Measurements from ENCODE around the gene COL2A1. TPM values are rescaled to one million over a fixed set of nuclear protein-coding genes. Genes with fewer than 3 reads are reported as not detected.

COL2A1 gene
- polyA plus RNA-seq, 4 donors = 0.19 to 65.7 TPM; not detected in 2

GRCh38 chr12:47942614-47943225 lies 61.6 kb downstream of the COL2A1 start:
- H3K4me3 ChIP-seq (ENCODE audit: low read depth in 1 of 3, low read length in 3 of 3) = no peak overlapping the region
- H3K9me3 ChIP-seq (ENCODE audit: control insufficient read depth in 2 of 2, insufficient read depth in 1 of 2, low read depth in 1 of 2, low read length in 1 of 2) = no peaks in the 10 kb centered on the region
- no peak for FAIRE-seq
- no peak for DNase-seq
- peaks cover 4 to 20% (median 19%) of the 10 kb centered on the region in 3 donors for H3K4me1 ChIP-seq (ENCODE audit: control insufficient read depth in 3 of 3, insufficient read depth in 2 of 3, low read depth in 1 of 3, low read length in 2 of 3)
- WGBS, 3 donors = 57 to 67% (median 58%) methylated on average over 29 to 31 of the region's 31 CpGs
- H3K27me3 ChIP-seq (ENCODE audit: control insufficient read depth in 3 of 3, insufficient read depth in 3 of 3, low read length in 3 of 3) = no peaks in the 10 kb centered on the region
- H3K27ac ChIP-seq (ENCODE audit: low read depth in 1 of 3, low read length in 2 of 3) = peak overlapping the region; percentile 16 to 91 (median 86)
- H3K36me3 ChIP-seq (ENCODE audit: control insufficient read depth in 3 of 3, insufficient read depth in 2 of 3, low read depth in 1 of 3, low read length in 3 of 3) = no peaks in the 10 kb centered on the region

GRCh38 chr12:47941871-47942613 lies 62.2 kb downstream of the COL2A1 start:
- Histone ChIP-seq H3K36me3 (ENCODE audit: control insufficient read depth in 3 of 3, insufficient read depth in 2 of 3, low read depth in 1 of 3, low read length in 3 of 3) (no peaks in the 10 kb centered on the region), H3K27ac (ENCODE audit: low read depth in 1 of 3, low read length in 2 of 3) (no peak overlapping the region), H3K4me1 (ENCODE audit: control insufficient read depth in 3 of 3, insufficient read depth in 2 of 3, low read depth in 1 of 3, low read length in 2 of 3) (peaks cover 4 to 20% (median 19%) of the 10 kb centered on the region in 3 donors), H3K9me3 (ENCODE audit: control insufficient read depth in 2 of 2, insufficient read depth in 1 of 2, low read depth in 1 of 2, low read length in 1 of 2) (no peaks in the 10 kb centered on the region), H3K4me3 (ENCODE audit: low read depth in 1 of 3, low read length in 3 of 3) (no peak overlapping the region), H3K27me3 (ENCODE audit: control insufficient read depth in 3 of 3, insufficient read depth in 3 of 3, low read length in 3 of 3) (no peaks in the 10 kb centered on the region)
- peak in 1 of 2 donors; percentile 43 for DNase-seq
- WGBS, 3 donors = 52 to 86% (median 74%) methylated on average over 23 to 40 of the region's 40 CpGs
- no peak for FAIRE-seq

- H3K27me3 ChIP-seq (ENCODE audit: control insufficient read depth in 3 of 3, insufficient read depth in 3 of 3, low read length in 3 of 3) = no peaks in the 10 kb centered on the region
- H3K27ac ChIP-seq (ENCODE audit: low read depth in 1 of 3, low read length in 2 of 3) = no peak overlapping the region
- DNase-seq (no peak), FAIRE-seq (no peak)
- H3K4me1 ChIP-seq (ENCODE audit: control insufficient read depth in 3 of 3, insufficient read depth in 2 of 3, low read depth in 1 of 3, low read length in 2 of 3) = peaks cover 4 to 20% (median 19%) of the 10 kb centered on the region in 3 donors
- H3K36me3 ChIP-seq (ENCODE audit: control insufficient read depth in 3 of 3, insufficient read depth in 2 of 3, low read depth in 1 of 3, low read length in 3 of 3) = no peaks in the 10 kb centered on the region
- no peaks in the 10 kb centered on the region for H3K9me3 ChIP-seq (ENCODE audit: control insufficient read depth in 2 of 2, insufficient read depth in 1 of 2, low read depth in 1 of 2, low read length in 1 of 2)
- H3K4me3 ChIP-seq (ENCODE audit: low read depth in 1 of 3, low read length in 3 of 3) = no peak overlapping the region
- 86 to 89% (median 87%) methylated on average over 9 of the region's 9 CpGs for WGBS, 3 donors
These were observed 62.8 kb downstream of the COL2A1 start for GRCh38 chr12:47941475-47941780.

- Histone ChIP-seq H3K36me3 (ENCODE audit: control insufficient read depth in 3 of 3, insufficient read depth in 2 of 3, low read depth in 1 of 3, low read length in 3 of 3) (no peaks in the 10 kb centered on the region), H3K27me3 (ENCODE audit: control insufficient read depth in 3 of 3, insufficient read depth in 3 of 3, low read length in 3 of 3) (no peaks in the 10 kb centered on the region), H3K4me3 (ENCODE audit: low read depth in 1 of 3, low read length in 3 of 3) (no peak overlapping the region), H3K9me3 (ENCODE audit: control insufficient read depth in 2 of 2, insufficient read depth in 1 of 2, low read depth in 1 of 2, low read length in 1 of 2) (no peaks in the 10 kb centered on the region), H3K4me1 (ENCODE audit: control insufficient read depth in 3 of 3, insufficient read depth in 2 of 3, low read depth in 1 of 3, low read length in 2 of 3) (peaks cover 4 to 20% (median 16%) of the 10 kb centered on the region in 3 donors), H3K27ac (ENCODE audit: low read depth in 1 of 3, low read length in 2 of 3) (no peak overlapping the region)
- no peak for FAIRE-seq
- DNase-seq = no peak
- 88 to 92% (median 88%) methylated on average over 10 of the region's 10 CpGs for WGBS, 3 donors
These were observed 63.4 kb downstream of the COL2A1 start for GRCh38 chr12:47940773-47941474.

- peak overlapping the region in 2 of 3 donors; percentile 88 to 89 for H3K27ac ChIP-seq (ENCODE audit: low read depth in 1 of 3, low read length in 2 of 3)
- no peaks in the 10 kb centered on the region for H3K27me3 ChIP-seq (ENCODE audit: control insufficient read depth in 3 of 3, insufficient read depth in 3 of 3, low read length in 3 of 3)
- H3K9me3 ChIP-seq (ENCODE audit: control insufficient read depth in 2 of 2, insufficient read depth in 1 of 2, low read depth in 1 of 2, low read length in 1 of 2) = no peaks in the 10 kb centered on the region
- no peak overlapping the region for H3K4me3 ChIP-seq (ENCODE audit: low read depth in 1 of 3, low read length in 3 of 3)
- peak; percentile 74 to 99 for DNase-seq
- H3K4me1 ChIP-seq (ENCODE audit: control insufficient read depth in 3 of 3, insufficient read depth in 2 of 3, low read depth in 1 of 3, low read length in 2 of 3) = peaks cover 8 to 20% (median 15%) of the 10 kb centered on the region in 3 donors
- H3K36me3 ChIP-seq (ENCODE audit: control insufficient read depth in 3 of 3, insufficient read depth in 2 of 3, low read depth in 1 of 3, low read length in 3 of 3) = no peaks in the 10 kb centered on the region
- WGBS, 3 donors = 20 to 64% (median 48%) methylated on average over 6 of the region's 6 CpGs
- no peak for FAIRE-seq
These were observed 65.2 kb downstream of the COL2A1 start for GRCh38 chr12:47939009-47939601.

GRCh38 chr12:47938594-47938993 lies 65.7 kb downstream of the COL2A1 start:
- H3K4me3 ChIP-seq (ENCODE audit: low read depth in 1 of 3, low read length in 3 of 3) = no peak overlapping the region
- WGBS, 3 donors = 55 to 70% (median 67%) methylated on average over 4 of the region's 4 CpGs

GRCh38 chr12:47938093-47938492 lies 66.2 kb downstream of the COL2A1 start:
- DNase-seq = no peak
- no peak overlapping the region for H3K4me3 ChIP-seq (ENCODE audit: low read depth in 1 of 3, low read length in 3 of 3)
- no peaks in the 10 kb centered on the region for H3K36me3 ChIP-seq (ENCODE audit: control insufficient read depth in 3 of 3, insufficient read depth in 2 of 3, low read depth in 1 of 3, low read length in 3 of 3)
- no peak for FAIRE-seq
- peaks cover 5 to 16% (median 13%) of the 10 kb centered on the region in 3 donors for H3K4me1 ChIP-seq (ENCODE audit: control insufficient read depth in 3 of 3, insufficient read depth in 2 of 3, low read depth in 1 of 3, low read length in 2 of 3)
- no peaks in the 10 kb centered on the region for H3K9me3 ChIP-seq (ENCODE audit: control insufficient read depth in 2 of 2, insufficient read depth in 1 of 2, low read depth in 1 of 2, low read length in 1 of 2)
- 92 to 100% (median 94%) methylated on average over 1 of the region's 1 CpG for WGBS, 3 donors
- H3K27me3 ChIP-seq (ENCODE audit: control insufficient read depth in 3 of 3, insufficient read depth in 3 of 3, low read length in 3 of 3) = no peaks in the 10 kb centered on the region
- peak overlapping the region in 2 of 3 donors; percentile 67 to 86 for H3K27ac ChIP-seq (ENCODE audit: low read depth in 1 of 3, low read length in 2 of 3)

More at GRCh38 chr12:47938594-47938993, 65.7 kb downstream of the COL2A1 start:
- Histone ChIP-seq H3K9me3 (ENCODE audit: control insufficient read depth in 2 of 2, insufficient read depth in 1 of 2, low read depth in 1 of 2, low read length in 1 of 2) (no peaks in the 10 kb centered on the region), H3K36me3 (ENCODE audit: control insufficient read depth in 3 of 3, insufficient read depth in 2 of 3, low read depth in 1 of 3, low read length in 3 of 3) (no peaks in the 10 kb centered on the region), H3K4me1 (ENCODE audit: control insufficient read depth in 3 of 3, insufficient read depth in 2 of 3, low read depth in 1 of 3, low read length in 2 of 3) (peaks cover 5 to 20% (median 15%) of the 10 kb centered on the region in 3 donors), H3K27me3 (ENCODE audit: control insufficient read depth in 3 of 3, insufficient read depth in 3 of 3, low read length in 3 of 3) (no peaks in the 10 kb centered on the region), H3K27ac (ENCODE audit: low read depth in 1 of 3, low read length in 2 of 3) (peak overlapping the region in 2 of 3 donors; percentile 67 to 86)
- DNase-seq (no peak), FAIRE-seq (no peak)

GRCh38 chr12:47935184-47935583 lies 69.1 kb downstream of the COL2A1 start:
- DNase-seq = peak; percentile 22 to 54
- no peaks in the 10 kb centered on the region for H3K9me3 ChIP-seq (ENCODE audit: control insufficient read depth in 2 of 2, insufficient read depth in 1 of 2, low read depth in 1 of 2, low read length in 1 of 2)
- H3K27ac ChIP-seq (ENCODE audit: low read depth in 1 of 3, low read length in 2 of 3) = no peak overlapping the region
- H3K36me3 ChIP-seq (ENCODE audit: control insufficient read depth in 3 of 3, insufficient read depth in 2 of 3, low read depth in 1 of 3, low read length in 3 of 3) = no peaks in the 10 kb centered on the region
- H3K27me3 ChIP-seq (ENCODE audit: control insufficient read depth in 3 of 3, insufficient read depth in 3 of 3, low read length in 3 of 3) = no peaks in the 10 kb centered on the region
- 21 to 39% (median 30%) methylated on average over 9 of the region's 9 CpGs for WGBS, 3 donors
- H3K4me1 ChIP-seq (ENCODE audit: control insufficient read depth in 3 of 3, insufficient read depth in 2 of 3, low read depth in 1 of 3, low read length in 2 of 3) = peaks cover 3 to 9% (median 5%) of the 10 kb centered on the region in 3 donors
- no peak for FAIRE-seq
- H3K4me3 ChIP-seq (ENCODE audit: low read depth in 1 of 3, low read length in 3 of 3) = no peak overlapping the region

All from small intestine (tissue), 7 donors.